ENCODE results near the gene GUK1. TPM values are rescaled to one million over a fixed set of nuclear protein-coding genes. Genes with fewer than 3 reads are reported as not detected.

Gene GUK1
- total RNA-seq, 4 donors from 2014 or later, result 234 to 504 (median 299) TPM

DNA sequence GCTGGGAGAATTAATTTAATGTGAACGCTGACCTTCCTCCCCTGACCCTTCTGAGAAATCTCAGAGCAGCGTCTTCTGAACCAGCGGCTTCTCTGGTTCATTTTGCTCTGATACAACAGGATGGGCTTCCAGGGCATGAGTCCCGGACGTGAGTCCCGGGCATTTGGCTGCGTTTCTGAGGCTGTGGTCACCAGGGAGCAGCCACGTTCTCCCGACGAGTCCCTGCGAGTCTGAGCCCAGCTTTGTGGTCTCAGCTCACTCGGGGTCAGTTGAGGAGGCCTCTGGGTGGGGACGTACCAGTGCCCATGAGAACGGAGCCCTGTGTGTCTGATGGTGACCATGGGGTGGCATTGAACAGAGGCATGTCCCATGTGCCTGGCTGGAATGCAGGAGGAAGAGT lies 50.1 kb downstream of the GUK1 start:
- Histone ChIP-seq H3K27me3 (no peaks in the 10 kb centered on the region), H3K4me3 (no peak overlapping the region), H3K27ac (no peak overlapping the region), H3K4me1 (no peaks in the 10 kb centered on the region), H3K36me3 (peaks cover 0 to 13% of the 10 kb centered on the region in 2 donors), H3K9me3 (peaks cover 0 to 4% (median 0%) of the 10 kb centered on the region in 3 donors)
- 100% methylated on average over 1 to 2 of the region's 14 CpGs for WGBS, 2 donors (ENCODE audit: low coverage in 1 of 2)
- no peak for TF ChIP-seq CTCF (IDR thresholded peaks at IDR 0.05)
- TF ChIP-seq EP300 (IDR thresholded peaks at IDR 0.05), result no peak
- no peak for TF ChIP-seq POLR2A (IDR thresholded peaks at IDR 0.05)
- no peak for TF ChIP-seq POLR2AphosphoS5 (IDR thresholded peaks at IDR 0.05)
- no peak for ATAC-seq

- TF ChIP-seq POLR2A (IDR thresholded peaks at IDR 0.05) (no peak), EP300 (IDR thresholded peaks at IDR 0.05) (no peak), CTCF (IDR thresholded peaks at IDR 0.05) (no peak), POLR2AphosphoS5 (IDR thresholded peaks at IDR 0.05) (no peak)
- no peaks in the 10 kb centered on the region for H3K4me1 ChIP-seq
- H3K9me3 ChIP-seq, result peaks cover 0 to 4% (median 0%) of the 10 kb centered on the region in 3 donors
- ATAC-seq, result no peak
- WGBS, 2 donors (ENCODE audit: low coverage in 1 of 2), result 96% methylated on average over 5 of the region's 5 CpGs; no CpG with 5 or more reads in 1 of the 2 donors
- no peak overlapping the region for H3K4me3 ChIP-seq
- peaks cover 0 to 15% of the 10 kb centered on the region in 2 donors for H3K36me3 ChIP-seq
- H3K27ac ChIP-seq, result no peak overlapping the region
- H3K27me3 ChIP-seq, result no peaks in the 10 kb centered on the region
Measured at GRCh38 chr1:228190778-228191177, 50.7 kb downstream of the GUK1 start.

DNA sequence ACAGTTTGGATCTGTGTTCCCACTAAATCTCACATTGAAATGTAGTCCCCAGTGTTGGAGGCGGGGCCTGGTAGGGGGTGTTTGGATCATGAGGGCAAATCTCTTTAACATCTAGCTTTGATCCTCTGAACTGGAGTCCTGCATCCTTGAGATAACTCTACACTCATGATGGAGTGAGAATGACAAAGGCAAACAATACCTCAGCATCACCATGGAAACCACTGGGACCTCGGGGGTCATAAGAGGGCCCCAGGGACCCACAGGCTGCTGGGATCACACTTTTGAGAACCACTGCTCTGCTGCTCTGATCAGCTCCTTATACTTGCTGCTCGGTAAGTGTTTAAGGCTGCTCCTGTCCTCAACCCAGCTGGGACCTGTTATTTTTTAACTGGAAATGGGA lies 54.4 kb downstream of the GUK1 start:
- ATAC-seq, result no peak

DNA sequence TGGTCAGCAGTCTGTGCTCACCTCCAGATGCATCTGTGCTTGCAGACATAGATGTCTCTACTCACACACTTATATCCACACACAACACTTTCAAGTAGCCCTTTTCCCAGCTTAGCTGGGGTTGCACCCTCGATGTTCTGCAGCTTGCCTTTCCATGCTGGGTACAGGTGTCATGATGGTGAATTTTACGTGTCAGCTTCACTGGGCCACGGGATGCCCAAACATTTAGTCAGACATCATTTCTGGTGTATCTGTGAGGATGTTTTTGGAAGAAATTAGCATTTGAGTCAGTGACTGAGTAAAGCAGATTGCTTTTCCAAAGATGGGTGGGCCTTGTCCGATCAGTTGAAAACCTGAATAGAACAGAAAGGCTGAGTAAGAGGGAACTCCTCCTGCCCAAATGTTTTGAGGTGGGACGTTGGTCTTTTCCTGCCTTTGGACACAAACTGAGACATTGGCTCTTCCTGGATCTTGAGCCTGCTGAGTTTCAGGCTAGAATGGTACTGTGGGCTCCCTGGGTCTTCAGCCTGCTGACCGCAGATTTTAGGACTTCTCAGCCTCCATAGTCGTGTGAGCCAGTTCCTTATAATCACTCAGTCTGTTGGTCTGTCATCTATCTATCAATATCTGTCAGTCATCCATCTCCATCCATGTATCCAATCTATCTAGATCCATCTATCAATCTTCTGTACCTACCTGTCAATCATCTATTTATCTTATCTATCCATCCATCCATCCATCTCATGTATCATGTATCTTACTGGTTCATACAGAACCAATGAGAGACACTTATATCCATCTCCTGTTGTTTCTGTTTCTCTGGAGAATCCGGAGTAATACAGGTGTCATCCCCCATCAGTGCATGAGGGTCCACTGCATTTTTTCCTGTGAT lies 55.1 kb downstream of the GUK1 start:
- Histone ChIP-seq H3K4me3 (no peak overlapping the region), H3K4me1 (no peaks in the 10 kb centered on the region), H3K9me3 (peaks cover 0 to 19% (median 2%) of the 10 kb centered on the region in 3 donors), H3K27ac (no peak overlapping the region), H3K36me3 (peaks cover 0 to 14% of the 10 kb centered on the region in 2 donors), H3K27me3 (no peaks in the 10 kb centered on the region)
- WGBS, 2 donors (ENCODE audit: low coverage in 1 of 2), result 77 to 83% methylated on average over 6 of the region's 8 CpGs
- TF ChIP-seq POLR2AphosphoS5 (IDR thresholded peaks at IDR 0.05) (no peak), EP300 (IDR thresholded peaks at IDR 0.05) (no peak), CTCF (IDR thresholded peaks at IDR 0.05) (no peak), POLR2A (IDR thresholded peaks at IDR 0.05) (no peak)
- ATAC-seq, result no peak

More for the DNA sequence above, 54.4 kb downstream of the GUK1 start:
- Histone ChIP-seq H3K27ac (no peak overlapping the region), H3K4me1 (no peaks in the 10 kb centered on the region), H3K9me3 (peaks cover 0 to 12% (median 2%) of the 10 kb centered on the region in 3 donors), H3K27me3 (no peaks in the 10 kb centered on the region), H3K4me3 (no peak overlapping the region), H3K36me3 (peaks cover 0 to 9% of the 10 kb centered on the region in 2 donors)
- TF ChIP-seq POLR2A (IDR thresholded peaks at IDR 0.05) (no peak), EP300 (IDR thresholded peaks at IDR 0.05) (no peak), POLR2AphosphoS5 (IDR thresholded peaks at IDR 0.05) (no peak), CTCF (IDR thresholded peaks at IDR 0.05) (no peak)
- 64 to 71% methylated on average over 2 to 3 of the region's 3 CpGs for WGBS, 2 donors (ENCODE audit: low coverage in 1 of 2)

Measured in gastroesophageal sphincter (tissue), 4 donors.